MM.1S (cell line): ENCODE data around the gene GNG13.

Source experiments
- DNase-seq: peaks from one replicate; pipeline ENCODE4 v3.0.0-alpha.2; 2015
- H2AFZ ChIP-seq: fragments of 300-600 bp; sonication (generic); 2 replicates; pipeline ENCODE4 v1.6.0; 2016; ENCODE audit warnings: antibody characterized with exemption, low read length
- H3F3A ChIP-seq: fragments of 300-600 bp; sonication (generic); 2 replicates; pipeline ENCODE4 v1.6.1; 2016; ENCODE audit warnings: mild to moderate bottlenecking, antibody characterized with exemption, low read length, moderate library complexity, mixed read lengths; ENCODE audit not compliant: insufficient read depth
- H3K27ac ChIP-seq: fragments of 300-600 bp; sonication (generic); 2 replicates; pipeline ENCODE4 v1.5.1; 2016; ENCODE audit warnings: mild to moderate bottlenecking, low read length
- H3K27me3 ChIP-seq: fragments of 300-600 bp; sonication (generic); replicated peaks from 2 replicates; pipeline ENCODE4 v1.6.0; 2016; ENCODE audit warnings: low read length; ENCODE audit not compliant: insufficient read depth
- H3K36me3 ChIP-seq: fragments of 300-600 bp; sonication (generic); replicated peaks from 2 replicates; pipeline ENCODE4 v1.6.1; 2016; ENCODE audit warnings: mild to moderate bottlenecking, low read length, mixed read lengths; ENCODE audit not compliant: insufficient read depth
- H3K4me1 ChIP-seq: fragments of 300-600 bp; sonication (generic); 2 replicates; pipeline ENCODE4 v1.6.1; 2016; ENCODE audit warnings: low read length, mixed read lengths
- H3K4me2 ChIP-seq: fragments of 300-600 bp; sonication (generic); 2 replicates; pipeline ENCODE4 v1.6.0; 2016; ENCODE audit warnings: low read depth, low read length
- H3K4me3 ChIP-seq: fragments of 300-600 bp; sonication (generic); 2 replicates; pipeline ENCODE4 v1.5.1; 2016; ENCODE audit warnings: low read length, mixed read lengths
- H3K79me2 ChIP-seq: fragments of 300-600 bp; sonication (generic); 2 replicates; pipeline ENCODE4 v1.6.1; 2016; ENCODE audit warnings: mixed run types, low read length, mixed read lengths
- H3K9ac ChIP-seq: fragments of 300-600 bp; sonication (generic); 2 replicates; pipeline ENCODE4 v1.6.1; 2016; ENCODE audit warnings: low read length, mixed read lengths
- H3K9me2 ChIP-seq: fragments of 300-600 bp; sonication (generic); replicated peaks from 2 replicates; pipeline ENCODE4 v1.6.1; 2016; ENCODE audit warnings: mild to moderate bottlenecking, low read length, mixed read lengths; ENCODE audit not compliant: insufficient read depth
- H3K9me3 ChIP-seq: fragments of 300-600 bp; sonication (generic); replicated peaks from 2 replicates; pipeline ENCODE4 v1.6.1; 2016; ENCODE audit warnings: mild to moderate bottlenecking, low read length, mixed read lengths; ENCODE audit not compliant: insufficient read depth
- H4K20me1 ChIP-seq: fragments of 300-600 bp; sonication (generic); 2 replicates; pipeline ENCODE4 v1.6.1; 2016; ENCODE audit warnings: mild to moderate bottlenecking, low read length, moderate library complexity, mixed read lengths; ENCODE audit not compliant: insufficient read depth
- EZH2 ChIP-seq: fragments of 300-600 bp; sonication (generic); optimal IDR thresholded peaks from 2 replicates; pipeline ENCODE3; 2017; ENCODE audit warnings: low read depth, mild to moderate bottlenecking, antibody characterized with exemption, low read length, mixed read lengths
- EZH2phosphoT487 ChIP-seq: fragments of 300-600 bp; sonication (generic); IDR thresholded peaks from 2 replicates; pipeline ENCODE4 v1.6.1; 2018; ENCODE audit warnings: antibody characterized with exemption, low read length
- TF ChIP-seq, protein P1 (sequence below): fragments of 300-600 bp; sonication (generic); IDR thresholded peaks from 2 replicates; pipeline ENCODE4 v1.5.1; 2016; ENCODE audit warnings: antibody characterized with exemption, low read length, mixed read lengths

Gene GNG13

DNA sequence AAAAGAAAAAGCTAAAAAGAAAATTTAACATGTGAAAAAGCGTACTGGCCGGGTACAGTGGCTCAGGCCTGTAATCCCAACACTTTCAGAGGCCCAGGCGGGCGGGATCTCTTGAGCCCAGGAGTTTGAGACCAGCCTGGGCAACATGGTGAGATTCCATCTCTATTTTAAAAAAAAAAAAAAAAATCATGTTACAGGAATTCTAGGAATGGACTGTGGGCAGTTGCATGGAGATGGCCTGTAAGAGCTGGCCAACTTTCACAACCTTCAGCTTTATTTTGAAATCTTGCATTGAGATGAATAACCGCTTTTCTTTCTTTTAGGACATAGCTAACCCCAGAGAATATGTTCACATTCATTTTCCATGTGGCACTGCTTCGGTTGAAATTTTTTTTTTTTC, 51.5 kb downstream of the GNG13 start:
- Histone ChIP-seq H3K9me2 (no peaks in the 10 kb centered on the region), H3K4me3 (no peak overlapping the region), H3K9me3 (no peaks in the 10 kb centered on the region), H2AFZ (no peak overlapping the region), H3K27me3 (peaks cover 81% of the 10 kb centered on the region), H4K20me1 (no peaks in the 10 kb centered on the region), H3F3A (no peaks in the 10 kb centered on the region), H3K36me3 (no peaks in the 10 kb centered on the region), H3K9ac (no peak overlapping the region), H3K79me2 (no peaks in the 10 kb centered on the region), H3K27ac (no peak overlapping the region), H3K4me2 (no peak overlapping the region), H3K4me1 (no peaks in the 10 kb centered on the region)
- TF ChIP-seq EZH2, result no peak
- no peak for TF ChIP-seq EZH2phosphoT487
- TF ChIP-seq, protein P1, sequence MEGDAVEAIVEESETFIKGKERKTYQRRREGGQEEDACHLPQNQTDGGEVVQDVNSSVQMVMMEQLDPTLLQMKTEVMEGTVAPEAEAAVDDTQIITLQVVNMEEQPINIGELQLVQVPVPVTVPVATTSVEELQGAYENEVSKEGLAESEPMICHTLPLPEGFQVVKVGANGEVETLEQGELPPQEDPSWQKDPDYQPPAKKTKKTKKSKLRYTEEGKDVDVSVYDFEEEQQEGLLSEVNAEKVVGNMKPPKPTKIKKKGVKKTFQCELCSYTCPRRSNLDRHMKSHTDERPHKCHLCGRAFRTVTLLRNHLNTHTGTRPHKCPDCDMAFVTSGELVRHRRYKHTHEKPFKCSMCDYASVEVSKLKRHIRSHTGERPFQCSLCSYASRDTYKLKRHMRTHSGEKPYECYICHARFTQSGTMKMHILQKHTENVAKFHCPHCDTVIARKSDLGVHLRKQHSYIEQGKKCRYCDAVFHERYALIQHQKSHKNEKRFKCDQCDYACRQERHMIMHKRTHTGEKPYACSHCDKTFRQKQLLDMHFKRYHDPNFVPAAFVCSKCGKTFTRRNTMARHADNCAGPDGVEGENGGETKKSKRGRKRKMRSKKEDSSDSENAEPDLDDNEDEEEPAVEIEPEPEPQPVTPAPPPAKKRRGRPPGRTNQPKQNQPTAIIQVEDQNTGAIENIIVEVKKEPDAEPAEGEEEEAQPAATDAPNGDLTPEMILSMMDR, result no peak
- no peak for DNase-seq
